H9 (cell line): ENCODE results near the gene TNKS2. TPM values are rescaled to one million over a fixed set of nuclear protein-coding genes. Genes with fewer than 3 reads are reported as not detected.

Experiments
- DNase-seq: peaks from one replicate; pipeline ENCODE4 v3.0.0-alpha.2; 2017
- H2AFZ ChIP-seq: one replicate; pipeline ENCODE4 v1.6.1; 2013; ENCODE audit warnings: mild to moderate bottlenecking, low read length, control low read depth, moderate library complexity
- H2AK5ac ChIP-seq: 2 replicates; pipeline ENCODE4 v1.6.1; 2013; ENCODE audit warnings: low read length, control low read depth, mixed read lengths; ENCODE audit not compliant: insufficient read length
- H2BK120ac ChIP-seq: one replicate; pipeline ENCODE4 v1.6.1; 2013; ENCODE audit warnings: low read depth, mild to moderate bottlenecking, low read length, control low read depth, inconsistent platforms; ENCODE audit not compliant: poor library complexity, severe bottlenecking
- H2BK12ac ChIP-seq: 2 replicates; pipeline ENCODE4 v1.6.1; 2013; ENCODE audit warnings: low read length, control low read depth, mixed read lengths, low read depth; ENCODE audit not compliant: insufficient read length
- H2BK15ac ChIP-seq: 2 replicates; pipeline ENCODE4 v1.6.1; 2013; ENCODE audit warnings: low read depth, low read length, control low read depth
- H2BK20ac ChIP-seq: one replicate; pipeline ENCODE4 v1.6.1; 2013; ENCODE audit warnings: low read depth, mild to moderate bottlenecking, low read length, control low read depth, inconsistent platforms; ENCODE audit not compliant: poor library complexity, severe bottlenecking
- H2BK5ac ChIP-seq: 2 replicates; pipeline ENCODE4 v1.6.1; 2013; ENCODE audit warnings: low read length, control low read depth, mixed read lengths; ENCODE audit not compliant: insufficient read length
- H3K14ac ChIP-seq: 2 replicates; pipeline ENCODE4 v1.6.1; 2013; ENCODE audit warnings: low read length, control low read depth; ENCODE audit not compliant: insufficient read depth
- H3K18ac ChIP-seq: 2 replicates; pipeline ENCODE4 v1.6.1; 2013; ENCODE audit warnings: low read depth, mild to moderate bottlenecking, mixed read lengths, low read length, control low read depth; ENCODE audit not compliant: insufficient read length
- H3K23ac ChIP-seq: 2 replicates; pipeline ENCODE4 v1.6.1; 2013; ENCODE audit warnings: low read length, control low read depth, mixed read lengths, low read depth; ENCODE audit not compliant: insufficient read length
- H3K23me2 ChIP-seq: 2 replicates; pipeline ENCODE4 v1.6.1; 2013; ENCODE audit warnings: low read depth, mild to moderate bottlenecking, mixed read lengths, low read length, control low read depth; ENCODE audit not compliant: insufficient read length, poor library complexity, severe bottlenecking
- H3K27ac ChIP-seq: 2 replicates; pipeline ENCODE4 v1.5.1; 2013; ENCODE audit warnings: low read length, control low read depth, mixed read lengths, low read depth; ENCODE audit not compliant: insufficient read length
- H3K27me3 ChIP-seq: 2 replicates; pipeline ENCODE4 v1.6.1; 2013; ENCODE audit warnings: low read length, control low read depth, inconsistent platforms; ENCODE audit not compliant: insufficient read depth
- H3K4ac ChIP-seq: 2 replicates; pipeline ENCODE4 v1.6.1; 2013; ENCODE audit warnings: low read depth, mild to moderate bottlenecking, control low read depth, inconsistent platforms, low read length, moderate library complexity
- H3K4me1 ChIP-seq: 2 replicates; pipeline ENCODE4 v1.6.1; 2013; ENCODE audit warnings: low read length, control low read depth, inconsistent platforms; ENCODE audit not compliant: insufficient read depth
- H3K4me2 ChIP-seq: 2 replicates; pipeline ENCODE4 v1.6.1; 2013; ENCODE audit warnings: low read length, control low read depth, mixed read lengths; ENCODE audit not compliant: insufficient read length, insufficient read depth
- H3K56ac ChIP-seq: 2 replicates; pipeline ENCODE4 v1.6.1; 2013; ENCODE audit warnings: low read depth, mild to moderate bottlenecking, mixed read lengths, low read length, control low read depth; ENCODE audit not compliant: insufficient read length
- H3K79me1 ChIP-seq: 2 replicates; pipeline ENCODE4 v1.6.1; 2013; ENCODE audit warnings: low read depth, mild to moderate bottlenecking, moderate library complexity, low read length, control low read depth, inconsistent platforms; ENCODE audit not compliant: insufficient read depth, poor library complexity, severe bottlenecking
- H3K79me2 ChIP-seq: 2 replicates; pipeline ENCODE4 v1.6.1; 2013; ENCODE audit warnings: low read length, control low read depth, inconsistent platforms; ENCODE audit not compliant: insufficient read depth
- H3K9ac ChIP-seq: 2 replicates; pipeline ENCODE4 v1.6.1; 2013; ENCODE audit warnings: low read length, control low read depth, mixed read lengths; ENCODE audit not compliant: insufficient read length; ENCODE audit errors: extremely low read depth
- H3K9me3 ChIP-seq: one replicate; pipeline ENCODE4 v1.6.1; 2013; ENCODE audit warnings: low read depth, low read length, inconsistent platforms; ENCODE audit not compliant: control insufficient read depth
- H3T11ph ChIP-seq: one replicate; pipeline ENCODE4 v1.6.1; 2013; ENCODE audit warnings: mild to moderate bottlenecking, low read length, control low read depth, inconsistent platforms
- H4K20me1 ChIP-seq: one replicate; pipeline ENCODE4 v1.6.1; 2013; ENCODE audit not compliant: control insufficient read depth, insufficient read length, insufficient read depth
- H4K5ac ChIP-seq: 2 replicates; pipeline ENCODE4 v1.6.1; 2013; ENCODE audit warnings: low read depth, mild to moderate bottlenecking, mixed read lengths, low read length, control low read depth; ENCODE audit not compliant: insufficient read length
- H4K8ac ChIP-seq: replicated peaks from 2 replicates; pipeline ENCODE4 v1.6.1; 2013; ENCODE audit warnings: low read length, control low read depth, mixed read lengths, low read depth; ENCODE audit not compliant: insufficient read length
- H4K91ac ChIP-seq: 2 replicates; pipeline ENCODE4 v1.6.1; 2013; ENCODE audit warnings: low read depth, mild to moderate bottlenecking, moderate library complexity, mixed read lengths, low read length, control low read depth; ENCODE audit not compliant: insufficient read length
- H3K27ac Mint-ChIP-seq, 3 experiments: 2 replicates in 2 of 3; 3 replicates in 1 of 3; pipeline ENCODE4 v1.8.0; 2020 to 2021; ENCODE audit warnings: mixed read lengths in 3 of 3, mild to moderate bottlenecking in 1 of 3, moderate library complexity in 1 of 3
- H3K27me3 Mint-ChIP-seq: 2 replicates; pipeline ENCODE4 v1.8.0; 2021; ENCODE audit warnings: low read depth, mild to moderate bottlenecking, moderate library complexity, mixed read lengths
- H3K36me3 Mint-ChIP-seq, 3 experiments: 2 replicates in 2 of 3; 3 replicates in 1 of 3; pipeline ENCODE4 v1.8.0; 2020 to 2021; ENCODE audit warnings: low read depth in 3 of 3, mixed read lengths in 3 of 3; ENCODE audit not compliant: insufficient read depth in 1 of 3
- H3K4me1 Mint-ChIP-seq, 2 experiments: 2 replicates each; pipeline ENCODE4 v1.8.0; 2020; ENCODE audit warnings: mixed read lengths in 2 of 2
- H3K4me3 Mint-ChIP-seq, 2 experiments: 2 replicates in 1 of 2; 3 replicates in 1 of 2; pipeline ENCODE4 v1.8.0; 2020 to 2021; ENCODE audit warnings: mild to moderate bottlenecking in 2 of 2, mixed read lengths in 2 of 2, moderate library complexity in 1 of 2
- H3K9me3 Mint-ChIP-seq, 2 experiments: 2 replicates in 1 of 2; 3 replicates in 1 of 2; pipeline ENCODE4 v1.8.0; 2020; ENCODE audit warnings: mild to moderate bottlenecking in 2 of 2, mixed read lengths in 2 of 2, moderate library complexity in 1 of 2
- CTCF ChIP-seq: fragments of 200-600 bp; sonication (generic); conservative IDR thresholded peaks from 3 replicates; pipeline ENCODE4 v1.8.0; 2021; ENCODE audit warnings: antibody characterized with exemption, mild to moderate bottlenecking
- WGBS: extraction: QIAGEN DNeasy Blood & Tissue Kit; methylation state at CpG from one replicate; pipeline ENCODE4 v1.1.7; 2013; ENCODE audit warnings: missing lambda C conversion rate, low lambda C conversion rate, mixed read lengths; ENCODE audit not compliant: insufficient read length; ENCODE audit errors: extremely low coverage; 5-methylcytosine and 5-hydroxymethylcytosine counted together
- total RNA-seq: library from RNA; stranded (reverse); gene quantifications from 2 replicates; pipeline ENCODE4 v1.2.1, GENCODE V29; 2021

Gene TNKS2
- total RNA-seq, 1 experiment from 2014 or later: 58.9 TPM

GRCh38 chr10:91762878-91763277 is 35.3 kb upstream of the TNKS2 start:
- Histone ChIP-seq H3T11ph (no peak overlapping the region), H3K27me3 (no peaks in the 10 kb centered on the region), H3K9ac (no peak overlapping the region), H2AFZ (no peak overlapping the region), H2AK5ac (no peak overlapping the region), H4K20me1 (no peaks in the 10 kb centered on the region), H3K4me2 (no peak overlapping the region), H3K4me1 (no peaks in the 10 kb centered on the region), H3K9me3 (no peaks in the 10 kb centered on the region), H2BK20ac (no peak overlapping the region), H4K91ac (no peak overlapping the region), H2BK5ac (no peak overlapping the region), H3K79me2 (no peaks in the 10 kb centered on the region), H2BK120ac (no peak overlapping the region), H3K18ac (no peak overlapping the region), H4K8ac (no peak overlapping the region), H2BK15ac (no peak overlapping the region), H3K79me1 (no peaks in the 10 kb centered on the region), H4K5ac (no peak overlapping the region), H3K23me2 (no peaks in the 10 kb centered on the region), H3K23ac (no peak overlapping the region), H3K4ac (no peak overlapping the region), H3K27ac (no peak overlapping the region), H3K56ac (no peak overlapping the region), H3K14ac (no peak overlapping the region), H2BK12ac (no peak overlapping the region)
- no peak for DNase-seq
- no CpG with 5 or more reads among the region's 1 CpG for WGBS
- no peak for TF ChIP-seq CTCF
- no peaks in the 10 kb centered on the region for H3K27me3 Mint-ChIP-seq
- H3K27ac Mint-ChIP-seq: no peak overlapping the region
- H3K36me3 Mint-ChIP-seq: peaks cover 0 to 8% (median 3%) of the 10 kb centered on the region in 3 experiments; a peak in 4 of 7 replicates
- H3K4me1 Mint-ChIP-seq: peaks cover 7% of the 10 kb centered on the region in 2 experiments; a peak in 3 of 4 replicates
- peaks cover 2 to 5% of the 10 kb centered on the region in 2 experiments; a peak in 2 of 5 replicates for H3K9me3 Mint-ChIP-seq
- H3K4me3 Mint-ChIP-seq: no peak overlapping the region
